ENCODE results near the gene PLPPR1. TPM values are rescaled to one million over a fixed set of nuclear protein-coding genes. Genes with fewer than 3 reads are reported as not detected.

The PLPPR1 gene
- polyA plus RNA-seq, 1 donor: 0.87 TPM

GRCh38 chr9:101371813-101372212 is 343.3 kb downstream of the PLPPR1 start:
- 100% methylated on average over 2 of the region's 3 CpGs for WGBS (ENCODE audit: insufficient coverage, low lambda C conversion rate)

GRCh38 chr9:101372327-101373118 is 344.0 kb downstream of the PLPPR1 start:
- WGBS (ENCODE audit: insufficient coverage, low lambda C conversion rate): no CpG with 5 or more reads among the region's 2 CpGs
- no peak for DNase-seq
- H3K36me3 ChIP-seq (ENCODE audit: control insufficient read depth, insufficient read depth, low read length): no peaks in the 10 kb centered on the region

More at GRCh38 chr9:101371813-101372212, 343.3 kb downstream of the PLPPR1 start:
- H3K27me3 ChIP-seq (ENCODE audit: control insufficient read depth, insufficient read depth, low read length): no peaks in the 10 kb centered on the region
- no peak overlapping the region for H3K4me3 ChIP-seq (ENCODE audit: low read length)
- peaks cover 12% of the 10 kb centered on the region for H3K4me1 ChIP-seq (ENCODE audit: control insufficient read depth, insufficient read depth, low read length)
- H3K36me3 ChIP-seq (ENCODE audit: control insufficient read depth, insufficient read depth, low read length): no peaks in the 10 kb centered on the region
- H3K27ac ChIP-seq (ENCODE audit: low read length): no peak overlapping the region
- H3K9me3 ChIP-seq (ENCODE audit: control insufficient read depth, low read depth, low read length): no peaks in the 10 kb centered on the region
- no peak for DNase-seq

More at GRCh38 chr9:101372327-101373118, 344.0 kb downstream of the PLPPR1 start:
- no peak overlapping the region for H3K4me3 ChIP-seq (ENCODE audit: low read length)
- no peaks in the 10 kb centered on the region for H3K9me3 ChIP-seq (ENCODE audit: control insufficient read depth, low read depth, low read length)
- H3K27ac ChIP-seq (ENCODE audit: low read length): no peak overlapping the region
- H3K4me1 ChIP-seq (ENCODE audit: control insufficient read depth, insufficient read depth, low read length): peaks cover 9% of the 10 kb centered on the region
- H3K27me3 ChIP-seq (ENCODE audit: control insufficient read depth, insufficient read depth, low read length): no peaks in the 10 kb centered on the region
